HEK293T (cell line): ENCODE measurements around the gene YY1.

Source experiments
- ARNT ChIP-seq: fragments of 450-650 bp; IDR thresholded peaks from 2 replicates; pipeline ENCODE4 v1.6.1; 2017; ENCODE audit warnings: mild to moderate bottlenecking
- BHLHE40 ChIP-seq: fragments of 450-650 bp; IDR thresholded peaks from 2 replicates; pipeline ENCODE4 v1.6.1; 2016; ENCODE audit warnings: mild to moderate bottlenecking, moderate library complexity, borderline replicate concordance
- CTBP1 ChIP-seq: fragments of 450-650 bp; IDR thresholded peaks from 2 replicates; pipeline ENCODE4 v1.6.1; 2016; ENCODE audit warnings: borderline replicate concordance
- ELF4 ChIP-seq: fragments of 450-650 bp; IDR thresholded peaks from 2 replicates; pipeline ENCODE4 v1.6.1; 2017; ENCODE audit warnings: antibody characterized with exemption
- FOXA1 ChIP-seq: fragments of 450-650 bp; IDR thresholded peaks from 2 replicates; pipeline ENCODE4 v1.6.1; 2016; ENCODE audit warnings: mild to moderate bottlenecking
- FOXK2 ChIP-seq: fragments of 450-650 bp; IDR thresholded peaks from 2 replicates; pipeline ENCODE4 v1.6.1; 2016; ENCODE audit warnings: mild to moderate bottlenecking
- HDGF ChIP-seq: fragments of 450-650 bp; IDR thresholded peaks from 2 replicates; pipeline ENCODE4 v1.6.1; 2017; ENCODE audit warnings: antibody characterized with exemption, borderline replicate concordance
- SUZ12 ChIP-seq: fragments of 450-650 bp; IDR thresholded peaks from 2 replicates; pipeline ENCODE4 v1.6.1; 2016; ENCODE audit warnings: mild to moderate bottlenecking
- TARDBP ChIP-seq: fragments of 450-650 bp; IDR thresholded peaks from 2 replicates; pipeline ENCODE4 v1.6.1; 2016

- TF ChIP-seq TARDBP (no peak), FOXA1 (no peak), BHLHE40 (no peak), HDGF (no peak), CTBP1 (no peak), SUZ12 (no peak), FOXK2 (no peak), ARNT (no peak), ELF4 (no peak)
Observed at GRCh38 chr14:100330388-100330931, 91.5 kb downstream of the YY1 start.
